K562 (cell line): ENCODE data around the gene ZDHHC14. TPM values are rescaled to one million over a fixed set of nuclear protein-coding genes. Genes with fewer than 3 reads are reported as not detected.

Experiments
- ATF3 ChIP-seq, 2 experiments: fragments of 450-650 bp in 1 of 2; sonication (generic) in 1 of 2; formaldehyde crosslinking in 1 of 2; IDR thresholded peaks in 1 of 2; conservative IDR thresholded peaks in 1 of 2; 2 replicates each; pipeline versions ENCODE4 v1.6.1 to v1.8.1; 2016 to 2023; ENCODE audit warnings: mild to moderate bottlenecking in 2 of 2, moderate library complexity in 2 of 2, inconsistent platforms in 1 of 2, missing genetic modification reagents in 1 of 2
- CC2D1A ChIP-seq: fragments of 450-650 bp; IDR thresholded peaks from 2 replicates; pipeline ENCODE4 v1.6.1; 2017; ENCODE audit warnings: mild to moderate bottlenecking
- CHD1 ChIP-seq: fragments of 200-600 bp; sonication (generic); IDR thresholded peaks from one replicate; pipeline ENCODE4 v1.6.1; 2012; ENCODE audit warnings: mild to moderate bottlenecking, moderate library complexity, low read length, inconsistent platforms
- EHMT2 ChIP-seq: fragments of 450-650 bp; IDR thresholded peaks from 2 replicates; pipeline ENCODE4 v1.6.1; 2018; ENCODE audit warnings: antibody characterized with exemption
- EWSR1 ChIP-seq: fragments of 450-650 bp; IDR thresholded peaks from 2 replicates; pipeline ENCODE4 v1.6.1; 2018; ENCODE audit warnings: borderline replicate concordance, mild to moderate bottlenecking, low read depth, moderate library complexity; ENCODE audit not compliant: partially characterized antibody
- GTF2E2 ChIP-seq: fragments of 200-800 bp; sonication (Bioruptor generic); IDR thresholded peaks from 2 replicates; pipeline ENCODE4 v1.6.1; 2016; ENCODE audit warnings: missing genetic modification characterization, missing compliant biosample characterization
- HDAC1 ChIP-seq, 2 experiments: fragments of 450-650 bp; IDR thresholded peaks; 2 replicates each; pipeline ENCODE4 v1.6.1; 2016 to 2017; ENCODE audit warnings: inconsistent platforms in 1 of 2, mild to moderate bottlenecking in 1 of 2, moderate library complexity in 1 of 2
- HLTF ChIP-seq: fragments of 450-650 bp; IDR thresholded peaks from 2 replicates; pipeline ENCODE4 v1.6.1; 2016
- KLF16 ChIP-seq: IDR thresholded peaks from 2 replicates; pipeline ENCODE4 v1.6.1; 2016; ENCODE audit warnings: antibody characterized with exemption
- MAX ChIP-seq: sonication (generic); formaldehyde crosslinking; IDR thresholded peaks from 2 replicates; pipeline ENCODE4 v1.9.0; 2022; ENCODE audit warnings: mild to moderate bottlenecking, missing genetic modification reagents
- MTA2 ChIP-seq: fragments of 450-650 bp; IDR thresholded peaks from 2 replicates; pipeline ENCODE4 v1.6.1; 2016; ENCODE audit warnings: low read depth
- NUFIP1 ChIP-seq: fragments of 450-650 bp; IDR thresholded peaks from 2 replicates; pipeline ENCODE4 v1.6.1; 2018; ENCODE audit not compliant: partially characterized antibody
- SIN3B ChIP-seq: fragments of 450-650 bp; IDR thresholded peaks from 2 replicates; pipeline ENCODE4 v1.6.1; 2017; ENCODE audit warnings: low read depth, mild to moderate bottlenecking, moderate library complexity
- SRF ChIP-seq, 2 experiments: fragments of 250-450, 450-650 bp in 1 of 2; sonication (Bioruptor Pico) in 1 of 2; sonication (generic) in 1 of 2; formaldehyde crosslinking; IDR thresholded peaks; 2 replicates each; pipeline versions ENCODE4 v1.5.0 to v1.5.1; 2020 to 2022; ENCODE audit warnings: mild to moderate bottlenecking in 1 of 2, missing genetic modification reagents in 1 of 2
- TAF1 ChIP-seq: IDR thresholded peaks from 2 replicates; pipeline ENCODE4 v1.6.1; 2011; ENCODE audit warnings: mild to moderate bottlenecking, low read length, moderate library complexity; ENCODE audit not compliant: insufficient read depth, control insufficient read depth, severe bottlenecking; ENCODE audit errors: extremely low read depth
- TEAD1 ChIP-seq, 2 experiments: fragments of 450-650 bp in 1 of 2; sonication (generic) in 1 of 2; formaldehyde crosslinking; IDR thresholded peaks; 2 replicates each; pipeline versions ENCODE4 v1.4.0 to v1.8.0; 2020 to 2022; ENCODE audit warnings: mild to moderate bottlenecking in 2 of 2, missing genetic modification reagents in 1 of 2
- TEAD4 ChIP-seq, 2 experiments: sonication (generic) in 1 of 2; formaldehyde crosslinking in 1 of 2; IDR thresholded peaks; 2 replicates each; pipeline versions ENCODE4 v1.6.1 to v1.8.0; 2012 to 2022; ENCODE audit warnings: borderline replicate concordance in 1 of 2, inconsistent platforms in 1 of 2, low read length in 1 of 2, mild to moderate bottlenecking in 1 of 2, missing genetic modification reagents in 1 of 2
- WHSC1 ChIP-seq: IDR thresholded peaks from one replicate; pipeline ENCODE4 v1.6.1; 2012; ENCODE audit warnings: low read length, control low read depth, inconsistent platforms
- ZFP36 ChIP-seq: fragments of 150-350 bp; IDR thresholded peaks from 2 replicates; pipeline ENCODE4 v1.6.1; 2018; ENCODE audit warnings: low read length, low read depth; ENCODE audit not compliant: partially characterized antibody
- ZNF12 ChIP-seq: sonication (generic); formaldehyde crosslinking; IDR thresholded peaks from 2 replicates; pipeline ENCODE4 v1.4.0; 2020; ENCODE audit warnings: mild to moderate bottlenecking, missing genetic modification reagents
- ZNF184 ChIP-seq: sonication (generic); formaldehyde crosslinking; IDR thresholded peaks from 2 replicates; pipeline ENCODE4 v1.5.0; 2020; ENCODE audit warnings: missing genetic modification reagents
- polyA plus RNA-seq, 8 experiments: library from polyadenylated mRNA; depleted of rRNA in 4 of 8; stranded (reverse) in 5 of 8; unstranded in 3 of 8; fragments of >200 nt; fragmentation: Nextera tagmentation in 2 of 8; fragmentation: Illumina TruSeq in 1 of 8; extraction: Ambion mirVana in 2 of 8; extraction: Trizol in 1 of 8; gene quantifications; 2 replicates each; pipeline versions ENCODE4 v1.2.1 to v1.2.3, GENCODE V29; 2011 to 2014; ENCODE audit warnings: inconsistent platforms in 1 of 8, missing spikeins in 1 of 8
- total RNA-seq, 7 experiments: library from RNA; depleted of rRNA in 6 of 7; stranded (reverse); fragments of >200 nt in 6 of 7; fragmentation: Illumina TruSeq in 2 of 7; extraction: Trizol in 2 of 7; gene quantifications; 2 replicates each; pipeline versions ENCODE4 v1.2.1 to v1.2.3, GENCODE V29; 2011 to 2021; ENCODE audit warnings: low replicate concordance in 1 of 7
- TF ChIP-seq, protein P1 (sequence below), 2 experiments: fragments of 250-450 bp in 1 of 2; fragments of 450-650 bp in 1 of 2; sonication (Bioruptor Pico) in 1 of 2; IDR thresholded peaks; 2 replicates each; pipeline versions ENCODE4 v1.6.1 to v1.8.0; 2016 to 2021; ENCODE audit warnings: mild to moderate bottlenecking in 2 of 2, moderate library complexity in 2 of 2, missing compliant biosample characterization in 1 of 2, missing genetic modification characterization in 1 of 2
- TF ChIP-seq, protein P2 (sequence below), 2 experiments: IDR thresholded peaks in 1 of 2; conservative IDR thresholded peaks in 1 of 2; 2 replicates each; pipeline ENCODE4 v1.6.1; 2016; ENCODE audit warnings: low read depth in 2 of 2, mild to moderate bottlenecking in 1 of 2, missing compliant biosample characterization in 1 of 2, missing genetic modification characterization in 1 of 2, moderate library complexity in 1 of 2

Gene ZDHHC14
- total and polyA plus RNA-seq, 9 of the 15 experiments (the other 6 are each of a cell fraction or from before 2014, with no cell fraction given): 0.92 to 23.1 (median 13.8) TPM

DNA sequence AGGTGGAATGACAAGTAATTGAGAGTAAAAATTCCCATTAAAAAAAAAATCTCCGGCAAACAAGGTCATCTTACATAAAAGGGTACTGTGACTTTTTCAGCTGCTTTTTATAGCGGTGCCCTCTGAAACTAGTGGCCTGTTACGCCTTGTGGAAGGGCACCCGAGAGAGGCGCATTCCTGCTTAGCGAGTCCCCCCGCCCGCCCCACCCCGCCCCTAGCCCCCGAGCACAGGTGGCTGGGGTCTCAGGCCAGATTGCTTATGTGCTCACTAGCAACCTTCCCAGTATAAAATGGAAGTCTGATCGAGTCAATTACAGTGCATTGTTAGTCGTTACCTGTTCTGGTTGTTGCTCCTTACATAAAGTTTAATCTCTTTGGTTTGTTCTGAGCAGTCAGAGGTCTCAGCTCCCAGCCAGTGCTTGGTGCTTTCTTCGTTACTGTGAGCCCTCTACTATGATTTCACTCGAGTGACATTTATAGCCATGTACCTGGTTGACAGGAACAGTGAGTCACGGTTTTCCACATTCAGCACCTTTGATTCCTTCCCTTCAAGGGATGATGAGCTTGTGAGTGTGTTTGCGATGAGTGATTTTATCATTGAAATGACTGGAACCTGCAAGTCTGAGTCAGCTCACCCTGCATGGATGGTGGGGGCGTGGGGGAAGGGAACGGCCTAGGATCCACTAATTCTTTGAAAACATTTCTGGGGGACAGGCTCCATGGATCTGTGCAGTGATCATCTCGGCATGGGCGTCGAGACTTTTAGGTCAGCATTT lies 47.6 kb downstream of the ZDHHC14 start (continued):
- TF ChIP-seq, protein P1, sequence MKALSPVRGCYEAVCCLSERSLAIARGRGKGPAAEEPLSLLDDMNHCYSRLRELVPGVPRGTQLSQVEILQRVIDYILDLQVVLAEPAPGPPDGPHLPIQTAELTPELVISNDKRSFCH (CRISPR knock-in tag; IDR thresholded peaks at IDR 0.05): no peak
- TF ChIP-seq, protein P1 (tag; IDR thresholded peaks at IDR 0.05): no peak
- TF ChIP-seq ZNF12 (CRISPR knock-in tag) (no peak), ZFP36 (no peak), ZNF184 (CRISPR knock-in tag) (no peak), TAF1 (no peak), HDAC1 (IDR thresholded peaks at IDR 0.05) (peak in 1 of 2 experiments; percentile 48; a peak in 1 of 4 replicates), NUFIP1 (no peak), HLTF (no peak), KLF16 (0 out of 2 replicates have a peak, but pooled peaks have one; percentile 31), TEAD4 (IDR thresholded peaks at IDR 0.05; ENCODE audit: low read length) (peak; percentile 46; the same call in 1 of the 2 replicates), TEAD4 (CRISPR knock-in tag; IDR thresholded peaks at IDR 0.05; ENCODE audit: borderline replicate concordance) (no peak), WHSC1 (no peak), CC2D1A (no peak), MTA2 (no peak), SRF (CRISPR knock-in tag; IDR thresholded peaks at IDR 0.05) (no peak), GTF2E2 (no peak), EWSR1 (no peak), ATF3 (IDR thresholded peaks at IDR 0.05) (peak; percentile 92), ATF3 (CRISPR knock-in tag; conservative IDR thresholded peaks at IDR 0.05) (no peak), TEAD1 (CRISPR knock-in tag; IDR thresholded peaks at IDR 0.05) (no peak), MAX (CRISPR knock-in tag) (no peak), SIN3B (no peak), EHMT2 (peak; percentile 20; the same call in 1 of the 2 replicates), CHD1 (no peak)
- TF ChIP-seq, protein P2, sequence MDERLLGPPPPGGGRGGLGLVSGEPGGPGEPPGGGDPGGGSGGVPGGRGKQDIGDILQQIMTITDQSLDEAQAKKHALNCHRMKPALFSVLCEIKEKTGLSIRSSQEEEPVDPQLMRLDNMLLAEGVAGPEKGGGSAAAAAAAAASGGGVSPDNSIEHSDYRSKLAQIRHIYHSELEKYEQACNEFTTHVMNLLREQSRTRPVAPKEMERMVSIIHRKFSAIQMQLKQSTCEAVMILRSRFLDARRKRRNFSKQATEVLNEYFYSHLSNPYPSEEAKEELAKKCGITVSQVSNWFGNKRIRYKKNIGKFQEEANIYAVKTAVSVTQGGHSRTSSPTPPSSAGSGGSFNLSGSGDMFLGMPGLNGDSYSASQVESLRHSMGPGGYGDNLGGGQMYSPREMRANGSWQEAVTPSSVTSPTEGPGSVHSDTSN (CRISPR knock-in tag; IDR thresholded peaks at IDR 0.05; ENCODE audit: low read depth): no peak
- TF ChIP-seq, protein P2 (tag; conservative IDR thresholded peaks at IDR 0.05; ENCODE audit: low read depth): no peak
